ENCODE measurements around the gene SNAPC3.
"Not testable (repeated sequence)": the region's sequence is repeated elsewhere in the genome, so short reads cannot be mapped to it uniquely, and the experiment has no call there.

DNA sequence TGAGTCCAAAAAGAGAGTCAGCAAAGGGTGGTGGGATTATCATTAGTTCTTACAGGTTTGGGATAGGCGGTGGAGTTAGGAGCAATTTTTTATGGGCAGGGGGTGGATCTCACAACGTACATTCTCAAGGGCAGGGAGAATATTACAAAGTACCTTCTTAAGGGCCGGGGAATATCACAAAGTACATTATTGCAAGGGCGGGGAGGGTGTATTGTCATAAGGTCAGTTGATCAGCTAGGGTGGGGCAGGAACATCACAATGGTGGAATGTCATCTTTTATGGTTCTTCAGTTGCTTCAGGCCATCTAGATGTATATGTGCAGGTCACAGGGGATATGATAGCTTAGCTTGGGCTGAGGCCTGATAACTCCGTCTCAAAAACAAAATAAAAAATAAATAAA, 42.8 kb upstream of the SNAPC3 start:
- not testable (repeated sequence) for TF ChIP-seq RAD21 (conservative IDR thresholded peaks at IDR 0.05 in 1 of 2, IDR thresholded peaks at IDR 0.05 in 1 of 2); CTCF (IDR thresholded peaks at IDR 0.05); CEBPB (IDR thresholded peaks at IDR 0.05)
